Heart left ventricle (tissue), 13 donors: Measurements from ENCODE around the gene PDGFRB.

Source experiments
- POLR2A ChIP-seq, 2 donors: fragments of 450-650 bp; IDR thresholded peaks; one replicate each; pipeline ENCODE4 v1.6.1; 2017; ENCODE audit warnings: antibody characterized with exemption in 2 of 2, mild to moderate bottlenecking in 2 of 2, moderate library complexity in 2 of 2
- TF ChIP-seq, protein P1 (sequence below), 12 donors: fragments of 200-600 bp; sonication (generic) in 4 of 12; IDR thresholded peaks; one replicate each; pipeline versions ENCODE4 v1.5.0 to v1.8.0; 2018 to 2022; ENCODE audit warnings: antibody characterized with exemption in 12 of 12, mild to moderate bottlenecking in 5 of 12
- donor health status: ischemic (EF 13 %, LVEDD 7.1; RV severe dilation, severe dysfunction).
- donor health status: DM: no; HTN: yes; CAD: no.
- donor health status: DM: no; HTN: no; CAD: no.
- donor health status: ischemic (EF 25% LVEDD 6.9; RV normal size, moderate dysfunction).
- donor health status: ischemic (EF 25% LVEDD 5.7; RV mildly dilated, moderate dysfunction).
- donor health status: ischemic (EF 35%, LVEDD 5.7; RV mildly dilated, moderate dysfunction).
- donor health status: nonischemic (EF 11% LVEDD 7.7; RV severe dilation, severe dysfunction).
- donor health status: DM: yes; HTN: yes; CAD: no.
- donor health status: PGD.
- donor health status: ischemic (EF 29% LVEDD 5.4; RV normal size, mild dysfunction).
- donor health status: nonischemic (EF 23%, LVEDD 6.1; RV moderate dilation, normal function).

GRCh38 chr5:150109921-150110320 is 45.7 kb downstream of the PDGFRB start:
- no peak for TF ChIP-seq POLR2A (IDR thresholded peaks at IDR 0.05)
- TF ChIP-seq, protein P1, sequence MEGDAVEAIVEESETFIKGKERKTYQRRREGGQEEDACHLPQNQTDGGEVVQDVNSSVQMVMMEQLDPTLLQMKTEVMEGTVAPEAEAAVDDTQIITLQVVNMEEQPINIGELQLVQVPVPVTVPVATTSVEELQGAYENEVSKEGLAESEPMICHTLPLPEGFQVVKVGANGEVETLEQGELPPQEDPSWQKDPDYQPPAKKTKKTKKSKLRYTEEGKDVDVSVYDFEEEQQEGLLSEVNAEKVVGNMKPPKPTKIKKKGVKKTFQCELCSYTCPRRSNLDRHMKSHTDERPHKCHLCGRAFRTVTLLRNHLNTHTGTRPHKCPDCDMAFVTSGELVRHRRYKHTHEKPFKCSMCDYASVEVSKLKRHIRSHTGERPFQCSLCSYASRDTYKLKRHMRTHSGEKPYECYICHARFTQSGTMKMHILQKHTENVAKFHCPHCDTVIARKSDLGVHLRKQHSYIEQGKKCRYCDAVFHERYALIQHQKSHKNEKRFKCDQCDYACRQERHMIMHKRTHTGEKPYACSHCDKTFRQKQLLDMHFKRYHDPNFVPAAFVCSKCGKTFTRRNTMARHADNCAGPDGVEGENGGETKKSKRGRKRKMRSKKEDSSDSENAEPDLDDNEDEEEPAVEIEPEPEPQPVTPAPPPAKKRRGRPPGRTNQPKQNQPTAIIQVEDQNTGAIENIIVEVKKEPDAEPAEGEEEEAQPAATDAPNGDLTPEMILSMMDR (IDR thresholded peaks at IDR 0.05): no peak
